HK-2 (cell line): Measurements from ENCODE around the gene SRRM2.

Experiments used
- DNase-seq: peaks from one replicate; pipeline ENCODE4 v3.0.0-alpha.2; 2018; ENCODE audit not compliant: unreplicated experiment

The SRRM2 gene

GRCh38 chr16:2752035-2752849 is at the start of gene SRRM2:
SRRM2 (plus strand) TSS chr16:2752638; CDS start chr16:2756365, 3,727 bp downstream.
- DNase-seq, result peak; percentile 90

GRCh38 chr16:2702871-2703745 is 49.3 kb upstream of the SRRM2 start:
- DNase-seq, result no peak

- no peak for DNase-seq
These were observed 48.1 kb upstream of the SRRM2 start for GRCh38 chr16:2704166-2704982.

- DNase-seq, result no peak
These were observed 47.5 kb upstream of the SRRM2 start for GRCh38 chr16:2704983-2705275.

- no peak for DNase-seq
These were observed 47.1 kb upstream of the SRRM2 start for GRCh38 chr16:2705351-2705750.

- DNase-seq, result no peak
These were observed 46.4 kb upstream of the SRRM2 start for GRCh38 chr16:2706085-2706484.

GRCh38 chr16:2706611-2707311 is 45.7 kb upstream of the SRRM2 start:
- DNase-seq, result no peak

- DNase-seq, result no peak
These were observed 44.8 kb upstream of the SRRM2 start for GRCh38 chr16:2707368-2708289.

GRCh38 chr16:2708290-2708639 is 44.2 kb upstream of the SRRM2 start:
- DNase-seq, result no peak

GRCh38 chr16:2708955-2709587 is 43.4 kb upstream of the SRRM2 start:
- no peak for DNase-seq

GRCh38 chr16:2709588-2709984 is 42.9 kb upstream of the SRRM2 start:
- no peak for DNase-seq

GRCh38 chr16:2710021-2710710 is 42.3 kb upstream of the SRRM2 start:
- DNase-seq, result no peak

- no peak for DNase-seq
These were observed 41.7 kb upstream of the SRRM2 start for GRCh38 chr16:2710711-2711231.

GRCh38 chr16:2711370-2712062 is 40.9 kb upstream of the SRRM2 start:
- DNase-seq, result no peak

- no peak for DNase-seq
These were observed 40.4 kb upstream of the SRRM2 start for GRCh38 chr16:2712063-2712441.

- DNase-seq, result no peak
These were observed 39.9 kb upstream of the SRRM2 start for GRCh38 chr16:2712546-2712945.

GRCh38 chr16:2713523-2713922 is 38.9 kb upstream of the SRRM2 start:
- no peak for DNase-seq

- no peak for DNase-seq
These were observed 38.3 kb upstream of the SRRM2 start for GRCh38 chr16:2713985-2714774.
